ENCODE results near the gene MINDY2.
"Not testable (repeated sequence)": the region's sequence is repeated elsewhere in the genome, so short reads cannot be mapped to it uniquely, and the experiment has no call there.

MINDY2 gene

DNA sequence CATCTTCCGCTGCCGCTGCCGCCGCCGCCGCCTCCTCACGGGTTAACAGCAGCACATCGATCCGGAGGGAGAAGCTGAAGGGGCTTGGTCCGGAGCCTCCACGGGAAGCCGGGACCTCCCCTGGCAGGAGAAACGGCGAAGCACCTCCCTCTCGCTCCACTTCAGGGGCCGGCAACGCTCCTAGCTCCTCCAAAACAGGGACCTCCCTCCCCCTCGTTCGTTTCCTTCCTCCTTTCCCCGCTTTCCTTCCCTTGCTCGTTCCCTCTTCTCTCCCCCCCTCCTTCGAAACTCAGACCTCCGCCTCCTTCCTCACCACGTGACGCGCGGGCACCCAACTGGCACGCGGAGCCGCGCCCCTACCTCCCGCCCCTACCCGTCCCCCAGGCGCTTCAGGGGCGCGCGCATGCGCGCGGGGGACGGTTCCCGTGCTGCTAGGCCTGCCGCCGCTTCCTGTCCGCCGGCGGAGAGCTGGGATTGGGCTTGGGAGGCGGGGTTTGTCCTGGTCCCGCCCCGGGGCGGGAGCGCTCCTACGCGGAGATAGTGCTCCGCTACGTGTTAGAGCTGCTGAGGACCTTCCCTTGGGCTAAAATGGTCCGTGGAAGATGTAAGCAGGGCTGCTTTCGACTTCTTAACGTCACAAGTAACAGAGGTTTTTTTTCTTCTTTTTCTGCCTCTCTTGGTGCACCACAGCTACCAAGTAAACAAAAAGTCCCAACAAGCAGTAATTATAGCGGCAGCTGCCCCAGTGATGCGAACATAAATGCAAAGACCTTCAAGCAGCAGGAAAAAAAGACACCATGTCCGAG is 21.4 kb upstream of the MINDY2 start, which contains the start of gene ADAM10:
Gene ADAM10, minus strand, starts transcription at position 176 of the 806 bp plus-strand sequence. Its CDS starts 173 bp downstream, at position 3.
- DNase-seq = peak; percentile 100
- in situ Hi-C loops (cut with MboI; ENCODE audit: low pct_unique_long_range_greater_than_20kb, low sequenced_read_pairs) = loop anchor here (25.0 kb wide), 1 partner anchor 512 kb away; no protein-coding TSS in a partner anchor

DNA sequence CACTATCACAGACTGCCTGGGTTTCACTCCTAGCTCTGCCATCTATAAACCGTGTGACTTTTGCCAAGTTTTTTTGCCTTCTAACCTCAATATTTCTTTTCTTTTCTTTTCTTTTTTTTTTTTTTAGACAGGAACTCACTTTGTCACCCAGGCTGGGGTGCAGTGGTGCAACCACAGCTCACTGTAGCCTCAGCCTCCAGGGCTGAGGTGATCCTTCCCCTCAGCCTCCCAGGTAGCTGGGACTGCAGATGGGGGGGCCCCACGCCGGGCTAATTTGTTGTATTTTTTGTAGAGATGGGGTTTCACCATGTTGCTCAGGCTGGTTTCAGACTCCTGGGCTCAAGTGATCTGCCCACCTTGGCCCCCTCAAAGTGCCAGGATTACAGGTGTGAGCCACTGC is 18.4 kb upstream of the MINDY2 start:
- in situ Hi-C loops (cut with MboI; ENCODE audit: low pct_unique_long_range_greater_than_20kb, low sequenced_read_pairs) = loop anchor here (25.0 kb wide), 1 partner anchor 515 kb away; no protein-coding TSS in a partner anchor
- no peak for DNase-seq

DNA sequence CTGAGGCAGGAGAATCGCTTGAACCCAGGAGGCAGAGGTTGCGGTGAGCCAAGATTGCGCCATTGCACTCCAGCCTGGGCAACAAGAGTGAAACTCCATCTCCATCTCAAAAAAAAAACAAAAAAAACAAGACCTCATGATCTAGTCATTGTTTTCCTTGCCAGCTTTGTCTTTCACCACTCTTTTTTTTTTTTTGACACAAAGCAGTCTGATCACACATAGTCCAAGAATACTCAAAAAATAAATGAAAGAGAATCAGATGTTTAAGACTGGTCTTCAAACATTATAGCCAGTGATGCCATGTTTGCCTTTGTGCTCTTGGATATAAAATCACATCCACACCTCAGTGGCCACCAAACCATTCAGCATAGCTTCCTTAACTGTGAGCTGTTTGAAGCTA is 15.8 kb upstream of the MINDY2 start:
- in situ Hi-C loops (cut with MboI; ENCODE audit: low pct_unique_long_range_greater_than_20kb, low sequenced_read_pairs) = loop anchor here (25.0 kb wide), 1 partner anchor 518 kb away; no protein-coding TSS in a partner anchor
- DNase-seq = no peak

DNA sequence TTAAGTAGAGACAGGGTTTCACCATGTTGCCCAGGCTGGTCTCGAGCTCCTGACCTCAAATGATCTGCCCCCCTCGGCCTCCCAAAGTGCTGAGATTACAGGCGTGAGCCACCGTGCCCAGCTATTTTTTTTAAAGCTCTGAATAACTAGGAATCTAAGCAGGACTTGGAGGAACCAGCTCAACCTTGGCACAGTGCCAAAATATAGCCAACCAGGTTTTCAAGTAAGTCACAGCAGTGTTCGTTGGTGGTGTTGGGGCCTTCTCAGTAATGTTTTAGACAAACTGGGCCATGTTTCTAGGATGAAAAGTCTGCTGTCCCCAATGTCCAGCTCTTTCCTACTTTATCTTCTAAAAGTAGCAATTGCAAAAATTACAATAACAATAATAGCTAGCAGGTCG is 15.1 kb upstream of the MINDY2 start:
- DNase-seq = no peak
- in situ Hi-C loops (cut with MboI; ENCODE audit: low pct_unique_long_range_greater_than_20kb, low sequenced_read_pairs) = loop anchor here (25.0 kb wide), 1 partner anchor 519 kb away; no protein-coding TSS in a partner anchor

DNA sequence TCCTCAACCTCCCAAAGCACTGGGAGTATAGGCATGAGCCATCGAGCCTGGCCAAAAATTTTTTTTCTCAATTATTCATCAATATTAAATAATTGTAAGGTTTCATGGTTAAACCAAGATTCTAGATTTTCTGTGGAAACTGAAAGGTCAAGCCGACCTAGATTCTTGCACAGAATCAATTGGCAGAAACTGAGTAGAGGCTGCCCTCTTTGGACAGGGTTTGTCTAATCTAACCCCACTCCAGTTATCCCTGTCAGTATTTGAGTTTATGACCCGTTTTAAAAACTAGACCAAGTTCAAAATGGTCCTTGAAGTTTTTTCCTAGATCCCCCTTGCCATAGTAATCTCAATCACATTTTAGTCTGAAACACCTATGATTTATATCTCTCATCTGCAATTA is 13.0 kb upstream of the MINDY2 start:
- in situ Hi-C loops (cut with MboI; ENCODE audit: low pct_unique_long_range_greater_than_20kb, low sequenced_read_pairs) = loop anchor here (25.0 kb wide), 1 partner anchor 521 kb away; no protein-coding TSS in a partner anchor
- no peak for DNase-seq

DNA sequence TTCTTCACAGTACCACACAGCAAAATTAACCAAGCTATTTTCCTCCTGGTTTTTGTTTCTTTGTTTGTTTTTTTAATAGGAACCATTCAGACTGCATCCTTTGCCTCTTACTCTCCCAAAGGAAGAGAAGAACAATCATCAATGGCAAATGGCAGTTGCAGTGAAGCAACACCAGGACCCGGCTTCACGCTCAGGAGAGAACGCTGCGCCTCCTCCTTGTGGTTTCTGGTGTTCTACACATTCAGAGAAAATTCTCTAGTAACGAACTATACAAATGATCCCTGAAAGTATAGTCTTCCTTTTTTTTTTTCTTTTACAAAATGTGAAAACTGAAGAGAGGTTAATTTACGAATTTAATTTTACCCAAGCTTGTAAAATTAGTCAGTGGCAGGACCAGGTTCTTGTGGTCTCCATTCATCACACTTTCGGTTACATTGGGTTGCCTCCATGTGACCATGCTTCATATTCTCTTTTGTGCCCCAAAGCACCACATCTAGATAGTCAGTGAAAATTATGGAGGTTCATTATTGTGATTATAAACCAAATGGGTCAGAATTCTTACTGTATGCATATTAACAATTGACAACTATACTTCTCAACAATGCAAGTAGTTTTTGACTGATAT is 10.6 kb upstream of the MINDY2 start:
- in situ Hi-C loops (cut with MboI; ENCODE audit: low pct_unique_long_range_greater_than_20kb, low sequenced_read_pairs) = loop anchor here (25.0 kb wide), 1 partner anchor 523 kb away; no protein-coding TSS in a partner anchor
- DNase-seq = peak; percentile 60

DNA sequence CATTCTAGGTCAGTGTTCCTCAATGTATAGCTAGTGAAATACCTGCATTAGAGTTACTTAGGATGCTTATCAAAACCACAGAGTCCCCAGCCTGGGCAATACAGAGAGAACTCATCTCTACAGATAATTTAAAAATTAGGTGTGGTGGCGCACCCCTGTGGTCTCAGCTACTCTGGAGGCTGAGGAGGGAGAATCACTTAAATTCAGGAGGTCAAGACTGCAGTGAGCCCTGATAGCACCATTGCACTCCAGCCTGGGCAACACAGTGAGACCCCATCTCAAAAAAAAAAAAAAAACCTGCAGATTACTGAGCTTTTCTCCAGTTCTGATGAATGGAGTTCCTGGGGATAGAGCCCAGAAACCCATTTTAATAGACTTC is 10.1 kb upstream of the MINDY2 start:
- peak; percentile 38 for DNase-seq
- in situ Hi-C loops (cut with MboI; ENCODE audit: low pct_unique_long_range_greater_than_20kb, low sequenced_read_pairs) = loop anchor here (25.0 kb wide), 1 partner anchor 524 kb away; no protein-coding TSS in a partner anchor

DNA sequence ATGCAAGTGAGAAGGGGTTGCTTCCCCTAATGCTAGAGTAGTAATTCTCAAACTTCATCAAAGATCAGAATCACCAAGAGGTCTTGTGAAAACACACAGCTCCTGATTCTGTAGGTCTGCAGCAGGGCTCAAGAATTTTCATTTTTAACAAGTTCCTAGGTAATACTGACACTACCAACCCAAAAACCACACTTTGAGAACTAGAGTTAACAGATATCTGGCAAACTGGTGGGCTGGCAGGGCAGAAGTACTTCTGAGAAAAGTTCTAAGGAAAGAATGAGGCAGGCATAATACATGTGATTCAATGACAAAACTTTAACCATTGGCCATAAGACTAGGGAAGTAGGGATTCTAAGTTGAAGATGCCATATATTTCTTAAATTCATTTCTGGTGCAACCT is 8.8 kb upstream of the MINDY2 start:
- no peak for DNase-seq
- in situ Hi-C loops (cut with MboI; ENCODE audit: low pct_unique_long_range_greater_than_20kb, low sequenced_read_pairs) = loop anchor here (25.0 kb wide), 1 partner anchor 525 kb away; no protein-coding TSS in a partner anchor

DNA sequence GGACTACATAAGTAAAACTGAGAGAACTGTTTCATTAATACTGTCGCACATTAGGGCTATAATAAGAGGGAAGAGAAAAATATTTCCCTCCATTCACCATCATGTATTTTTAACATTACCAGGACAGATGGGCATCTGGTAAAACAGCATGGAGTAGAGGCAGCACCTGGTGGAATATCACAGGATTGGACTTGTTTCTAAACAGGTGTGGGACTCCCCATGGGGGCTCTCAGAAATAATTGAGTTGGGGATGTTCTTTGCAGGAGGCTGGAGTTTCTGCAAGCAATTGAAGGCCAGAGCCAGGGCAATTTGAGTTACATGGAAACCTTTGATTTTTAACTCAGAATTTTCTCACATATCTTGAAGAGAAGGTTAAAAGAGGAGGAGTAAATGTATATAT is 8.4 kb upstream of the MINDY2 start:
- in situ Hi-C loops (cut with MboI; ENCODE audit: low pct_unique_long_range_greater_than_20kb, low sequenced_read_pairs) = loop anchor here (25.0 kb wide), 1 partner anchor 525 kb away; no protein-coding TSS in a partner anchor
- no peak for DNase-seq

DNA sequence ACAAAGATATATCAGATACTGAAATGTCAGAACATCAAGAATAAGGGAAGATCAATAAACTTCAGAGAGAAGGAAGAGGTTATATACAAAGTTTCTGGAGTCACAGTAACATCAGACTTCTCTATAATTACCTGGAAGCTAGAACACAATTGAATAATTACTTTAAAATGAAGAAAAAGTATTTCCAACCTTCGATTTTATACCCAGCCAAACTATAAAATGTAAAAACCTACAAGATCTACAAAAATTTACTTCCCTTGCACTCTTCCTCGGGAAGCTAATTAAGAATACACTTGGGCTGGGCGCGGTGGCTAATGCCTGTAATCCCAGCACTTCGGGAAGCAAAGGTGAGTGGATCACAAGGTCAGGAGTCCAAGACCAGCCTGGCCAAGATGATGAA is 6.6 kb upstream of the MINDY2 start:
- in situ Hi-C loops (cut with MboI; ENCODE audit: low pct_unique_long_range_greater_than_20kb, low sequenced_read_pairs) = loop anchor here (25.0 kb wide), 1 partner anchor 527 kb away; no protein-coding TSS in a partner anchor
- no peak for DNase-seq

DNA sequence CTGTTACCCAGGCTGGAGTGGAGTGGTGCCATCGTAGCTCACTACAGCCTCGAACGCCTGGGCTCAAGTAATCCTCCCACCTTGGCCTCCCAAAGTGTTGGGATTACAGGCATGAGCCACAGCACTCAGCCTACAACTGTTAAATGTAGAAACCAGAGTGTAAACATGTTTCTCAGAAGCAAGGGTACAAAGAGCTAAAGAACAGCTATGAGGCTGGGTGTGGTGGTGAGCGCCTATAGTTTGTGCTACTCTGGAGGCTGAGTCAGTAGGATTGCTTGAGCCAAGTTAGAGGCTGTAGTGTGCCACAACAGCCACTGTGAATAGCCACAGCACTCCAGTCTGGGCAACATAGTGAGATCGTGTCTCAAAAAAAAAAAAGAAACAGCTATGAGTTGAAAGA is 4.8 kb upstream of the MINDY2 start:
- no peak for DNase-seq
- in situ Hi-C loops (cut with MboI; ENCODE audit: low pct_unique_long_range_greater_than_20kb, low sequenced_read_pairs) = loop anchor here (25.0 kb wide), 1 partner anchor 529 kb away; no protein-coding TSS in a partner anchor

DNA sequence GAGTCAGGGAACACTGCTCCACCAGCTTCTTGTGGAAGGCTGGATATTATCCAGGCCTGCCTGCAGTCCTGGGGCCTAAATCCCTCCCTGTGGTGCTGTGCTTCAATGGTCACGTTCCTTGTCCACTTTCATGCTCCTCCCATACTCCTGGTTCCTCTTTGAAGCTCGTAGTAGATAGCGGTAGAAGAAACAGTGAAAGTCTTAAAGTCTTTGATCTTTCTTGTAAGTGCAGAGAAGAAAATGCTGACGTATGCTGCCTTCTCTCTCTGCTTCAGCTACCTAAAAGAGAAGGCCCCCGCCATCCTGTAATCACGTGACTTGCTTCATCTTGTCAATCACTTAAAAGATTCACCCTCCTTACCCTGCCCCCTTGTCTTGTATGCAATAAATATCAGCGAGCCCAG is 2.5 kb upstream of the MINDY2 start:
- in situ Hi-C loops (cut with MboI; ENCODE audit: low pct_unique_long_range_greater_than_20kb, low sequenced_read_pairs) = loop anchor here (25.0 kb wide), 1 partner anchor 531 kb away; no protein-coding TSS in a partner anchor

DNA sequence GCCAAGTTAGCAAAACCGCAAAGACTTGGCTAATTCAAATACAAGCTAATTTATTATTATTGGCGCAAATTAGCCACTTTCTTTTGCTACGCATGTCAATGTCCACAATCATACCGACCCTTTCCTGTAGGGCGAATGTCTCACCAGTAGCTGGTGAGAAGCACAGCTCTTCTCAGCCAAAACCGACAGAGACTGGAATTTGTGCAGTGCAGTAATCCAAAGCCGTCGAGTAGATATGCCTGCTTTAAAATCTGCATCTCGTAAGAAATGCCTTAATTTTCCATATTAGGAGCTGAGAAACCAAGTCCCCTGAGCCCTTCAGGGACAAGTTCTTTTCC is 614 bp upstream of the MINDY2 start:
- no peak for DNase-seq
- in situ Hi-C loops (cut with MboI; ENCODE audit: low pct_unique_long_range_greater_than_20kb, low sequenced_read_pairs) = loop anchor here (25.0 kb wide), 1 partner anchor 533 kb away; no protein-coding TSS in a partner anchor

More for the DNA sequence above, 2.5 kb upstream of the MINDY2 start:
- DNase-seq = not testable (repeated sequence)

DNA sequence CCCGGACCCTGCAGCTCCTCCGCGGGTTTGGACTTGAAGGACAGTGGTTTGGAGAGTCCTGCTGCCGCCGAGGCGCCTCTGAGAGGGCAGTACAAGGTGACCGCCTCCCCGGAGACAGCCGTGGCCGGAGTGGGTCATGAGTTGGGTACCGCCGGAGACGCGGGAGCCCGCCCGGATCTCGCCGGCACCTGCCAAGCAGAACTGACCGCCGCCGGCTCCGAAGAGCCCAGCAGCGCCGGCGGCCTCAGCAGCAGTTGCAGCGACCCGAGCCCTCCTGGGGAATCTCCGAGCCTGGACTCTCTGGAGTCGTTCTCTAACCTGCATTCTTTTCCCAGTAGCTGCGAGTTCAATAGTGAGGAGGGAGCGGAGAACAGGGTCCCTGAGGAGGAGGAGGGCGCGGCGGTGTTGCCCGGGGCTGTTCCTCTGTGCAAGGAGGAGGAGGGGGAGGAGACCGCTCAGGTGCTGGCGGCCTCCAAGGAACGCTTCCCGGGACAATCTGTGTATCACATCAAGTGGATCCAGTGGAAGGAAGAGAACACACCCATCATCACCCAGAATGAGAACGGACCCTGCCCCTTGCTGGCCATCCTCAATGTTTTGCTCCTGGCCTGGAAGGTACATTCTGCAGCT is 634 bp downstream of the MINDY2 start:
- DNase-seq = peak; percentile 43
- in situ Hi-C loops (cut with MboI; ENCODE audit: low pct_unique_long_range_greater_than_20kb, low sequenced_read_pairs) = loop anchor here (25.0 kb wide), 1 partner anchor 534 kb away; no protein-coding TSS in a partner anchor

DNA sequence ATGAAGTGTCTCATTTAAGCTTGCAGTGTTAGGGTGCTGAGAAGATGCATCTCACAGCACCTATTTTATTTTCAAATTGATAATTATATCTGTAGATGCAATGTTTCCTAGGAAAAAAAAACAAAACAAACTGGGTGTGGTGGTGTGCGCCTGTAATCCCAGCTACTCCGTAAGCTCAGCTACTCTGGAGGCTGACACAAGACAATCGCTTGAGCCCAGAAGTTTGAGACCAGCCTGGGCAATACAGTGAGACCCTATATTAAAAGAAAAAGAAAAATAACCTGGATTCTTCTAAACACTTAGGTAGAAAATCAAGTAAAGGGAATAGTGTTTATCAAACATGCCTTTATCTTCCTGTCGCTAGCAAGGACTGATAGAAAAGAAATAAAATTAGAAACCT is 1.9 kb downstream of the MINDY2 start:
- in situ Hi-C loops (cut with MboI; ENCODE audit: low pct_unique_long_range_greater_than_20kb, low sequenced_read_pairs) = loop anchor here (25.0 kb wide), 1 partner anchor 536 kb away; no protein-coding TSS in a partner anchor
- peak; percentile 23 for DNase-seq

DNA sequence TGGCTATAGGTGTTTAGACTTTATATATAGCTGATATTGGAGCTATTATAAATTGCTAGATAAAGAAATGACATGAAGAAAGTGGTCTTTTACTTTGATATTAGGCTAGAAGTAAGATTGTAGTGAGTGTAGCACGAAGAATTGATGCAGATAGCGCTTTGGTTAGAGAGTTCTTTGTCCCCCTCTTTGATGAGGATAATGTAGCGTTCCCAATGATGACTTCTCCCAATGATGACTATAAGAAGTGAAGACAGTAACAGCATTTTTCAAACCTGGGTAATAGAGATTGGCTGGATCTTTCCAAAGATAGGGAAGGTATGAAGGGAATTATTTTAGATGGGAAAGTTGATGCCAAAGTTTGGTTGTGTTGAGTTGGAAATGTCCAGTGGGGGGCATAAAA is 4.3 kb downstream of the MINDY2 start:
- in situ Hi-C loops (cut with MboI; ENCODE audit: low pct_unique_long_range_greater_than_20kb, low sequenced_read_pairs) = no loop called here
- no peak for DNase-seq

DNA sequence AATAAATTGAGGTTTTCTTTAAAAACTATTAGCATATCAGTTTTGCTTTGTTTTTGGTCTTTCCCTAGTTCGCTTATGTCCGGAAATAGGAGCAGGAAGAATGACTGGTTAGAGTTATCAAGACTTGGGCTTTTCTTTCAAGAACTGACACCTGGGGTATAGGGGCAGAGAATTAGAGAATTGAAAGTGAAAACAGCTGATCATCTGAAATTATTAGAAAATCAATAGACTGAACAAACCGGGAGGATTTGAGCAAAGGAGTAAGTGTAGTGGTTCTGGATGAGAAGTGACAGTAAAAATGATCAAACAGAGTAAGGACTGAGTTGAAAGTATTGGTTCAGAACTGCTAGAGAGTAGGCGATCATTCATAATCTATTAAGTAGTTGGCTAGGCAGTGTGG is 6.0 kb downstream of the MINDY2 start:
- no peak for DNase-seq
- in situ Hi-C loops (cut with MboI; ENCODE audit: low pct_unique_long_range_greater_than_20kb, low sequenced_read_pairs) = no loop called here

DNA sequence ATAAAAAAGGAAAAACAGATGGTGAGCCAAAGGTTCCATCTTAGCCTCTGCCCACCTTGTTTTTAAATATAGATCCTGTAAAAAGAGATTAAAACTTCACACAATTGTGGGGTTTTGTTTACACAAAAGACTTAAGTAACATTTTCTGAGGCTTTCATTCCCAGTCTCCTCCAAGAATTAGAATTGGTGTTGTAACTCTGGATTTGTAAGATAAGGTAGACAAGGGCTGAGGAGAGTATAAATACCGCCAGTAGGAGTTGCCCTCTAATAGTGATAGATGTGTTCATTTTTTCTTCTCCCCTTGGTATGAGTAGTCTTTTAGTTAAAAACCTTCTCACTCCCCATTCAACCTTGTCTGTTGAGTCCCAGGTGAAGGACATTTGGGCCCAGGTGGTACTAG is 8.5 kb downstream of the MINDY2 start:
- in situ Hi-C loops (cut with MboI; ENCODE audit: low pct_unique_long_range_greater_than_20kb, low sequenced_read_pairs) = no loop called here

DNA sequence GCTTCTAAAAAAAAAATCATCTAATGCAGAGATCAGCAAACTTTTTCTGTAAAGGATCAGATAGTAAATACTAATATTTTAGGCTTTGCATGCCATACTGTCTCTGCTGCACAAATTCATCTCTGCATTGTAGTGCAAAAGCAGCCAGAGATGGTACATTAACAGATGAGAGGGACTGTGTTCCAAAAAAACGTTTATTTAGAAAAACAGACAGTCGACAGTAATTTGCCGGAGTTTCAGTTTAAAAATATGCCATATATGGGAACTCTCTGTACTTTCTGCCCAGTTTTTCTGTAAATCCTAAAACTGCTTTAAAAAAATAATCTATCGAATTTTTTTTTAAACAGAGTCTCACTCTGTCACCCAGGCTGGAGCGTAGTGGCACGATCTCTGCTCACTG is 14.3 kb downstream of the MINDY2 start:
- no peak for DNase-seq
- in situ Hi-C loops (cut with MboI; ENCODE audit: low pct_unique_long_range_greater_than_20kb, low sequenced_read_pairs) = no loop called here

More for the DNA sequence above, 8.5 kb downstream of the MINDY2 start:
- no peak for DNase-seq

Measured in KBM-7 (cell line).